Head of caudate nucleus (tissue), 42 donors: ENCODE data around the gene DCTN2.
"Not testable (repeated sequence)": the region's sequence is repeated elsewhere in the genome, so short reads cannot be mapped to it uniquely, and the experiment has no call there.

ENCODE experiments used
- DNase-seq, 42 donors: peaks; one replicate each; pipeline versions ENCODE4 v3.0.0 to v3.0.0-alpha.2; 2020 to 2021; ENCODE audit warnings: mixed read lengths in 7 of 42
- intact Hi-C: fragments of 100-400 bp; cut with DNase I; formaldehyde crosslinking; loops from one replicate; pipeline ENCODE4 v1.15.0; 2022

DCTN2 gene

GRCh38 chr12:57511588-57512325, 35.2 kb downstream of the DCTN2 start:
- DNase-seq = no peak
- intact Hi-C loops = no loop called here

GRCh38 chr12:57511161-57511560, 35.8 kb downstream of the DCTN2 start:
- DNase-seq = no peak
- intact Hi-C loops = no loop called here

GRCh38 chr12:57507796-57508195, 39.2 kb downstream of the DCTN2 start:
- DNase-seq, intact Hi-C loops: not testable (repeated sequence)

- DNase-seq, intact Hi-C loops: not testable (repeated sequence)
Measured at GRCh38 chr12:57506541-57506940, 40.5 kb downstream of the DCTN2 start.

GRCh38 chr12:57502311-57502969, 44.6 kb downstream of the DCTN2 start:
- intact Hi-C loops, DNase-seq: not testable (repeated sequence)

- DNase-seq = no peak
Measured at GRCh38 chr12:57500213-57500612, 46.8 kb downstream of the DCTN2 start.

GRCh38 chr12:57498571-57498970, 48.4 kb downstream of the DCTN2 start:
- intact Hi-C loops = no loop called here
- DNase-seq = no peak

More at GRCh38 chr12:57500213-57500612, 46.8 kb downstream of the DCTN2 start:
- intact Hi-C loops = no loop called here

- no peak for DNase-seq
- intact Hi-C loops = no loop called here
Measured at GRCh38 chr12:57498132-57498502, 48.9 kb downstream of the DCTN2 start.

- DNase-seq = no peak
- intact Hi-C loops = no loop called here
Measured at GRCh38 chr12:57497223-57498131, 49.5 kb downstream of the DCTN2 start.

- no peak for DNase-seq
- intact Hi-C loops = no loop called here
Measured at GRCh38 chr12:57496822-57497221, 50.2 kb downstream of the DCTN2 start.

- DNase-seq, intact Hi-C loops: not testable (repeated sequence)
Measured at GRCh38 chr12:57495051-57495701, 51.8 kb downstream of the DCTN2 start.

GRCh38 chr12:57491393-57492280, 55.4 kb downstream of the DCTN2 start:
- DNase-seq = peak in 5 of 42 donors; percentile 9 to 54 (median 43)
- intact Hi-C loops = no loop called here

GRCh38 chr12:57490126-57490525, 56.9 kb downstream of the DCTN2 start:
- DNase-seq = no peak

GRCh38 chr12:57489157-57489641, 57.8 kb downstream of the DCTN2 start:
- DNase-seq = no peak
- intact Hi-C loops = no loop called here

More at GRCh38 chr12:57490126-57490525, 56.9 kb downstream of the DCTN2 start:
- intact Hi-C loops = no loop called here

GRCh38 chr12:57488402-57489156, 58.4 kb downstream of the DCTN2 start:
- DNase-seq = no peak
- intact Hi-C loops = no loop called here

- DNase-seq = peak; percentile 92 to 99 (median 97)
- intact Hi-C loops = no loop called here
Measured at GRCh38 chr12:57487597-57488401, 59.2 kb downstream of the DCTN2 start, which contains the start of gene MARS1. Gene MARS1, plus strand, starts transcription at chr12:57488068. Its CDS starts 23 bp downstream, at chr12:57488091.
